DOHH2 (cell line): ENCODE data around the gene FCER1G.

Experiments used
- H3F3A ChIP-seq: fragments of 200-600 bp; sonication (generic), shearing (Covaris generic); 2 replicates; pipeline ENCODE4 v1.6.0; 2016; ENCODE audit warnings: antibody characterized with exemption, mild to moderate bottlenecking; ENCODE audit not compliant: control insufficient read depth, insufficient read depth
- H3K27ac ChIP-seq: fragments of 200-600 bp; sonication (generic); 2 replicates; pipeline ENCODE4 v1.5.1; 2014; ENCODE audit warnings: low read depth, mild to moderate bottlenecking, low read length, moderate library complexity
- H3K27me3 ChIP-seq: fragments of 200-600 bp; sonication (generic); 2 replicates; pipeline ENCODE4 v1.6.1; 2014; ENCODE audit warnings: mild to moderate bottlenecking, low read length, mixed read lengths; ENCODE audit not compliant: control insufficient read depth
- H3K36me3 ChIP-seq: fragments of 200-600 bp; sonication (generic); 2 replicates; pipeline ENCODE4 v1.6.1; 2014; ENCODE audit warnings: mild to moderate bottlenecking, low read length, moderate library complexity, mixed read lengths; ENCODE audit not compliant: control insufficient read depth
- H3K4me1 ChIP-seq: fragments of 200-600 bp; sonication (generic); 2 replicates; pipeline ENCODE4 v1.6.1; 2014; ENCODE audit warnings: mild to moderate bottlenecking, low read length, mixed read lengths; ENCODE audit not compliant: control insufficient read depth
- H3K4me2 ChIP-seq: fragments of 200-600 bp; sonication (generic); 2 replicates; pipeline ENCODE4 v1.6.0; 2014; ENCODE audit warnings: mild to moderate bottlenecking, low read length, moderate library complexity
- H3K4me3 ChIP-seq: fragments of 200-600 bp; sonication (generic); 2 replicates; pipeline ENCODE4 v1.5.1; 2014; ENCODE audit warnings: mild to moderate bottlenecking, low read length, mixed read lengths
- H3K79me2 ChIP-seq: fragments of 200-600 bp; sonication (generic); 2 replicates; pipeline ENCODE4 v1.6.1; 2014; ENCODE audit warnings: mild to moderate bottlenecking, low read length, mixed read lengths; ENCODE audit not compliant: control insufficient read depth
- H3K9me2 ChIP-seq: fragments of 200-600 bp; sonication (generic); replicated peaks from 2 replicates; pipeline ENCODE4 v1.6.1; 2014; ENCODE audit warnings: mild to moderate bottlenecking, low read length, mixed read lengths; ENCODE audit not compliant: control insufficient read depth
- H3K9me3 ChIP-seq: fragments of 200-600 bp; sonication (generic); 2 replicates; pipeline ENCODE4 v1.6.1; 2014; ENCODE audit warnings: antibody characterized with exemption, low read length, mixed read lengths; ENCODE audit not compliant: control insufficient read depth, insufficient read depth
- H4K20me1 ChIP-seq: fragments of 200-600 bp; sonication (generic); 2 replicates; pipeline ENCODE4 v1.6.0; 2014; ENCODE audit warnings: low read depth, mild to moderate bottlenecking, antibody characterized with exemption, low read length, moderate library complexity; ENCODE audit not compliant: control insufficient read depth, insufficient read depth
- CTCF ChIP-seq: fragments of 200-600 bp; sonication (generic); IDR thresholded peaks from one replicate; pipeline ENCODE4 v1.5.1; 2014; ENCODE audit warnings: antibody characterized with exemption, mild to moderate bottlenecking, low read depth, low read length; ENCODE audit not compliant: poor library complexity, severe bottlenecking
- EZH2phosphoT487 ChIP-seq: fragments of 200-600 bp; sonication (generic); IDR thresholded peaks from 2 replicates; pipeline ENCODE4 v1.6.1; 2017; ENCODE audit warnings: borderline replicate concordance, mild to moderate bottlenecking, antibody characterized with exemption, low read length, moderate library complexity, mixed read lengths

FCER1G gene

GRCh38 chr1:161266836-161267235, 51.7 kb downstream of the FCER1G start:
- Histone ChIP-seq H3K36me3 (no peaks in the 10 kb centered on the region), H3K27me3 (peaks cover 2% of the 10 kb centered on the region), H3K4me3 (no peak overlapping the region), H3K79me2 (no peaks in the 10 kb centered on the region), H3K27ac (no peak overlapping the region), H3F3A (no peaks in the 10 kb centered on the region), H3K4me2 (no peak overlapping the region), H3K9me2 (no peaks in the 10 kb centered on the region), H4K20me1 (no peaks in the 10 kb centered on the region), H3K4me1 (peaks cover 17% of the 10 kb centered on the region), H3K9me3 (no peaks in the 10 kb centered on the region)
- TF ChIP-seq CTCF (no peak), EZH2phosphoT487 (no peak)

DNA sequence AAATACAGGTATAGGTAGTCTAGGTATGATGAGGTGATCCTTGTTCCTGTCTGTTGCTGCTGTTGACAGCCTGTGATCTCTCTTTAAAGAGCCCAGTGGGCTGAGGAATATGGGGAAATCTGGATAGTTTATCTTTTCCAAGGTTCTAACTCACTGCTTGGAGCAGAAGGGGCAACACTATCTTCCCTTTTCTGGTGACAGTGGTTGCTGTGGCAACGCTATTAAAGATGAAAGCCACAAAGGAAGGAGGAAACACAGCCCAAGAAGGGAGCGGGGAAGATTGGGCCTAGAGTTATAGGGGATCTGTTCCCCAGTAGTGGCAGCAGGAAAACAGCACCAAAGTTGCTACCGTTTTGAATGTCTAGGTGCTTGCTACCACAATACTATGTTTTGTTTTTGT, 52.2 kb downstream of the FCER1G start:
- Histone ChIP-seq H3K27ac (no peak overlapping the region), H3K9me3 (no peaks in the 10 kb centered on the region), H3K9me2 (no peaks in the 10 kb centered on the region), H3K4me1 (peaks cover 12% of the 10 kb centered on the region), H3F3A (no peaks in the 10 kb centered on the region), H4K20me1 (no peaks in the 10 kb centered on the region), H3K36me3 (no peaks in the 10 kb centered on the region), H3K79me2 (no peaks in the 10 kb centered on the region), H3K27me3 (peaks cover 2% of the 10 kb centered on the region), H3K4me2 (no peak overlapping the region), H3K4me3 (no peak overlapping the region)
- TF ChIP-seq CTCF (no peak), EZH2phosphoT487 (no peak)
